Suppressor macrophage treated with lipopolysaccharide for 4 hours (primary cell): ENCODE data around the gene EDARADD.
"Not testable (repeated sequence)": the region's sequence is repeated elsewhere in the genome, so short reads cannot be mapped to it uniquely, and the experiment has no call there.

Experiments used
- DNase-seq: peaks from one replicate; pipeline ENCODE4 v3.0.0-alpha.2; 2020

EDARADD gene

GRCh38 chr1:236440373-236440772, 46.3 kb downstream of the EDARADD start:
- DNase-seq, result no peak

GRCh38 chr1:236450779-236451178, 56.7 kb downstream of the EDARADD start:
- DNase-seq, result no peak

GRCh38 chr1:236451796-236452373, 57.8 kb downstream of the EDARADD start:
- peak; percentile 61 for DNase-seq

GRCh38 chr1:236455243-236455642, 61.2 kb downstream of the EDARADD start:
- peak; percentile 28 for DNase-seq

- DNase-seq, result peak; percentile 3
These were observed 63.7 kb downstream of the EDARADD start for GRCh38 chr1:236457775-236458174.

- no peak for DNase-seq
These were observed 64.9 kb downstream of the EDARADD start for GRCh38 chr1:236458996-236459395.

- DNase-seq, result no peak
These were observed 66.0 kb downstream of the EDARADD start for GRCh38 chr1:236460103-236460502.

- DNase-seq, result not testable (repeated sequence)
These were observed 70.1 kb downstream of the EDARADD start for GRCh38 chr1:236464197-236464596.

GRCh38 chr1:236465231-236465958, 71.3 kb downstream of the EDARADD start:
- no peak for DNase-seq

GRCh38 chr1:236465959-236466303, 71.8 kb downstream of the EDARADD start:
- DNase-seq, result no peak

GRCh38 chr1:236467327-236467641, 73.2 kb downstream of the EDARADD start:
- DNase-seq, result no peak

GRCh38 chr1:236468625-236469024, 74.5 kb downstream of the EDARADD start:
- DNase-seq, result no peak

- DNase-seq, result no peak
These were observed 75.4 kb downstream of the EDARADD start for GRCh38 chr1:236469466-236469865.

- no peak for DNase-seq
These were observed 77.0 kb downstream of the EDARADD start for GRCh38 chr1:236471096-236471495.

GRCh38 chr1:236471653-236472052, 77.6 kb downstream of the EDARADD start:
- no peak for DNase-seq

- DNase-seq, result no peak
These were observed 79.0 kb downstream of the EDARADD start for GRCh38 chr1:236472850-236473788.

- DNase-seq, result no peak
These were observed 81.9 kb downstream of the EDARADD start for GRCh38 chr1:236476019-236476418.

GRCh38 chr1:236480758-236481436, 86.8 kb downstream of the EDARADD start:
- DNase-seq, result no peak

- no peak for DNase-seq
These were observed 90.4 kb downstream of the EDARADD start for GRCh38 chr1:236484310-236484971.

GRCh38 chr1:236486356-236487002, 92.4 kb downstream of the EDARADD start:
- no peak for DNase-seq

- DNase-seq, result not testable (repeated sequence)
These were observed 95.1 kb downstream of the EDARADD start for GRCh38 chr1:236489161-236489560.

GRCh38 chr1:236489710-236490377, 95.8 kb downstream of the EDARADD start:
- DNase-seq, result peak; percentile 75
